ENCODE data around the gene LYG2.
"Not testable (repeated sequence)": the region's sequence is repeated elsewhere in the genome, so short reads cannot be mapped to it uniquely, and the experiment has no call there.

- not testable (repeated sequence) for TF ChIP-seq EZH2 (IDR thresholded peaks at IDR 0.05; ENCODE audit: low read length); CTCF (optimal IDR thresholded peaks at IDR 0.05 in 1 of 3, IDR thresholded peaks at IDR 0.05 in 1 of 3, conservative IDR thresholded peaks at IDR 0.05 in 1 of 3; ENCODE audit: extremely low read depth in 1 of 3, insufficient read depth in 2 of 3, low read length in 3 of 3)
Measured at GRCh38 chr2:99301097-99301496, 45.6 kb upstream of the LYG2 start, which contains the start of gene LYG1.

Measured in keratinocyte (primary cell).